HepG2 (cell line): ENCODE data around the gene SPTB.

ENCODE experiments used
- KDM5B ChIP-seq: sonication (generic); formaldehyde crosslinking; IDR thresholded peaks from 2 replicates; pipeline ENCODE4 v1.4.0; 2020; ENCODE audit warnings: missing genetic modification reagents, mild to moderate bottlenecking, borderline replicate concordance
- KMT2B ChIP-seq: IDR thresholded peaks from 2 replicates; pipeline ENCODE4 v1.6.1; 2016; ENCODE audit warnings: missing genetic modification reagents, missing compliant biosample characterization
- PTBP1 ChIP-seq: fragments of 200-400 bp; formaldehyde crosslinking; IDR thresholded peaks from 2 replicates; pipeline ENCODE4 v1.6.1; 2018; ENCODE audit warnings: low read length, low read depth; ENCODE audit not compliant: poor library complexity, severe bottlenecking
- SAFB2 ChIP-seq: sonication (generic); formaldehyde crosslinking; IDR thresholded peaks from 2 replicates; pipeline ENCODE4 v1.5.1; 2020; ENCODE audit warnings: missing genetic modification reagents, low read depth, mild to moderate bottlenecking, borderline replicate concordance
- SIN3B ChIP-seq: fragments of 150-350 bp; IDR thresholded peaks from 2 replicates; pipeline ENCODE4 v1.6.1; 2014; ENCODE audit warnings: low read length
- ZNF564 ChIP-seq: sonication (generic); formaldehyde crosslinking; IDR thresholded peaks from 2 replicates; pipeline ENCODE4 v1.8.1; 2023; ENCODE audit warnings: mild to moderate bottlenecking, missing genetic modification reagents
- TF ChIP-seq, protein P1 (sequence below): IDR thresholded peaks from 2 replicates; pipeline ENCODE4 v1.6.1; 2016; ENCODE audit warnings: low read depth, borderline replicate concordance
- TF ChIP-seq, protein P2 (sequence below): sonication (generic); formaldehyde crosslinking; IDR thresholded peaks from 2 replicates; pipeline ENCODE4 v1.4.0; 2020; ENCODE audit warnings: missing genetic modification reagents
- TF ChIP-seq, protein P3 (sequence below): sonication (generic); formaldehyde crosslinking; IDR thresholded peaks from 2 replicates; pipeline ENCODE4 v1.9.0; 2022; ENCODE audit warnings: missing genetic modification reagents, mild to moderate bottlenecking, borderline replicate concordance
- TF ChIP-seq, protein P4 (sequence below): sonication (generic); formaldehyde crosslinking; IDR thresholded peaks from 2 replicates; pipeline ENCODE4 v1.4.0; 2020; ENCODE audit warnings: missing genetic modification reagents
- TF ChIP-seq, protein P5 (sequence below): sonication (generic); formaldehyde crosslinking; IDR thresholded peaks from 2 replicates; pipeline ENCODE4 v1.5.0; 2020; ENCODE audit warnings: mild to moderate bottlenecking, missing genetic modification reagents, moderate library complexity

DNA sequence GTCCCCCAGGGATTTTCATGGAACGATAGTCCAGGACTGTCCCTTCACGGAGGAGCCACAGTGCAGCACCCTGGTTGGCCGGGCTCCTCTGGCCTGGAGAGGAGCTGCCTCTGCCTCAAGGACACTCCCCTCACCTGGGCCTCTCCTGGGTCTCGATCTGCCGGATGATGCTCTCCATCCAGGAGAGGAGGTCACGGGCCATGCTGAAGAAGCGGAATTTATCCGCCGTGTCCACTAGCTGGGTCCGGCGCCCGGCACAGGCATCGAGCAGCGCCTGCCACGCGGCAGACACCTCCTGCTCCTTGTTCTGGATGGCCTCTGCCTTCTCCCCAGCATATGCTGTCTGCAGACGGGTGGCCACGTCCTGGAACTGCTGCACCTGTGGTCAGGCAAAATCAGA, 109.0 kb downstream of the SPTB start:
- TF ChIP-seq, protein P1, sequence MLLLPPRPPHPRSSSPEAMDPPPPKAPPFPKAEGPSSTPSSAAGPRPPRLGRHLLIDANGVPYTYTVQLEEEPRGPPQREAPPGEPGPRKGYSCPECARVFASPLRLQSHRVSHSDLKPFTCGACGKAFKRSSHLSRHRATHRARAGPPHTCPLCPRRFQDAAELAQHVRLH = no peak
- no peak for TF ChIP-seq KDM5B
- TF ChIP-seq, protein P2, sequence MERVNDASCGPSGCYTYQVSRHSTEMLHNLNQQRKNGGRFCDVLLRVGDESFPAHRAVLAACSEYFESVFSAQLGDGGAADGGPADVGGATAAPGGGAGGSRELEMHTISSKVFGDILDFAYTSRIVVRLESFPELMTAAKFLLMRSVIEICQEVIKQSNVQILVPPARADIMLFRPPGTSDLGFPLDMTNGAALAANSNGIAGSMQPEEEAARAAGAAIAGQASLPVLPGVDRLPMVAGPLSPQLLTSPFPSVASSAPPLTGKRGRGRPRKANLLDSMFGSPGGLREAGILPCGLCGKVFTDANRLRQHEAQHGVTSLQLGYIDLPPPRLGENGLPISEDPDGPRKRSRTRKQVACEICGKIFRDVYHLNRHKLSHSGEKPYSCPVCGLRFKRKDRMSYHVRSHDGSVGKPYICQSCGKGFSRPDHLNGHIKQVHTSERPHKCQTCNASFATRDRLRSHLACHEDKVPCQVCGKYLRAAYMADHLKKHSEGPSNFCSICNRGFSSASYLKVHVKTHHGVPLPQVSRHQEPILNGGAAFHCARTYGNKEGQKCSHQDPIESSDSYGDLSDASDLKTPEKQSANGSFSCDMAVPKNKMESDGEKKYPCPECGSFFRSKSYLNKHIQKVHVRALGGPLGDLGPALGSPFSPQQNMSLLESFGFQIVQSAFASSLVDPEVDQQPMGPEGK (CRISPR knock-in tag) = no peak
- TF ChIP-seq ZNF564 = no peak
- TF ChIP-seq SAFB2 = no peak
- TF ChIP-seq PTBP1 = no peak
- no peak for TF ChIP-seq SIN3B
- TF ChIP-seq, protein P3, sequence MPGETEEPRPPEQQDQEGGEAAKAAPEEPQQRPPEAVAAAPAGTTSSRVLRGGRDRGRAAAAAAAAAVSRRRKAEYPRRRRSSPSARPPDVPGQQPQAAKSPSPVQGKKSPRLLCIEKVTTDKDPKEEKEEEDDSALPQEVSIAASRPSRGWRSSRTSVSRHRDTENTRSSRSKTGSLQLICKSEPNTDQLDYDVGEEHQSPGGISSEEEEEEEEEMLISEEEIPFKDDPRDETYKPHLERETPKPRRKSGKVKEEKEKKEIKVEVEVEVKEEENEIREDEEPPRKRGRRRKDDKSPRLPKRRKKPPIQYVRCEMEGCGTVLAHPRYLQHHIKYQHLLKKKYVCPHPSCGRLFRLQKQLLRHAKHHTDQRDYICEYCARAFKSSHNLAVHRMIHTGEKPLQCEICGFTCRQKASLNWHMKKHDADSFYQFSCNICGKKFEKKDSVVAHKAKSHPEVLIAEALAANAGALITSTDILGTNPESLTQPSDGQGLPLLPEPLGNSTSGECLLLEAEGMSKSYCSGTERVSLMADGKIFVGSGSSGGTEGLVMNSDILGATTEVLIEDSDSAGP (CRISPR knock-in tag) = no peak
- TF ChIP-seq KMT2B (CRISPR knock-in tag) = no peak
- TF ChIP-seq, protein P4, sequence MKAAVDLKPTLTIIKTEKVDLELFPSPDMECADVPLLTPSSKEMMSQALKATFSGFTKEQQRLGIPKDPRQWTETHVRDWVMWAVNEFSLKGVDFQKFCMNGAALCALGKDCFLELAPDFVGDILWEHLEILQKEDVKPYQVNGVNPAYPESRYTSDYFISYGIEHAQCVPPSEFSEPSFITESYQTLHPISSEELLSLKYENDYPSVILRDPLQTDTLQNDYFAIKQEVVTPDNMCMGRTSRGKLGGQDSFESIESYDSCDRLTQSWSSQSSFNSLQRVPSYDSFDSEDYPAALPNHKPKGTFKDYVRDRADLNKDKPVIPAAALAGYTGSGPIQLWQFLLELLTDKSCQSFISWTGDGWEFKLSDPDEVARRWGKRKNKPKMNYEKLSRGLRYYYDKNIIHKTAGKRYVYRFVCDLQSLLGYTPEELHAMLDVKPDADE = no peak
- TF ChIP-seq, protein P5, sequence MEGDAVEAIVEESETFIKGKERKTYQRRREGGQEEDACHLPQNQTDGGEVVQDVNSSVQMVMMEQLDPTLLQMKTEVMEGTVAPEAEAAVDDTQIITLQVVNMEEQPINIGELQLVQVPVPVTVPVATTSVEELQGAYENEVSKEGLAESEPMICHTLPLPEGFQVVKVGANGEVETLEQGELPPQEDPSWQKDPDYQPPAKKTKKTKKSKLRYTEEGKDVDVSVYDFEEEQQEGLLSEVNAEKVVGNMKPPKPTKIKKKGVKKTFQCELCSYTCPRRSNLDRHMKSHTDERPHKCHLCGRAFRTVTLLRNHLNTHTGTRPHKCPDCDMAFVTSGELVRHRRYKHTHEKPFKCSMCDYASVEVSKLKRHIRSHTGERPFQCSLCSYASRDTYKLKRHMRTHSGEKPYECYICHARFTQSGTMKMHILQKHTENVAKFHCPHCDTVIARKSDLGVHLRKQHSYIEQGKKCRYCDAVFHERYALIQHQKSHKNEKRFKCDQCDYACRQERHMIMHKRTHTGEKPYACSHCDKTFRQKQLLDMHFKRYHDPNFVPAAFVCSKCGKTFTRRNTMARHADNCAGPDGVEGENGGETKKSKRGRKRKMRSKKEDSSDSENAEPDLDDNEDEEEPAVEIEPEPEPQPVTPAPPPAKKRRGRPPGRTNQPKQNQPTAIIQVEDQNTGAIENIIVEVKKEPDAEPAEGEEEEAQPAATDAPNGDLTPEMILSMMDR (CRISPR knock-in tag) = no peak
